ENCODE results near the gene RSPO4.
"Not testable (repeated sequence)": the region's sequence is repeated elsewhere in the genome, so short reads cannot be mapped to it uniquely, and the experiment has no call there.

RSPO4 gene

DNA sequence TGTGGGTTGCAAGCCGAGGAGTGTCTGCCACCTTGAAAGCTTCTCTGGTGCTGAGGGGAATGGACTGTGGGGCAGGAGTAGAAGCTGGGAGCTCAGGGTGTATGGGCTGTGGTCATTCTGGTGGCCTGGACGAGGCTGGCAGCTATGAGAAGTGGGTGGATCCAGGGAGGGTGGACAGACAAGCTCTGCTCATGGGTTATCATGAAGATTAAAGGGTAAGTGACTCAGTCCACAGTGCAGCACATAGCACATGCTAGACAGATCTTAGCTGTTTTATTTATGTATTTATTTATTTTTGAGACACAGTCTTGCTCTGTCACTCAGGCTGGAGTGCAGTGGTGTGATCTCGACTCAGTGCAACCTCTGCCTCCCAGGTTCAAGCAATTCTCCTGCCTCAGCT lies 13.8 kb downstream of the RSPO4 start:
- peaks cover 55% of the 10 kb centered on the region for H3K27me3 ChIP-seq (ENCODE audit: insufficient read depth, low read length)
- no peak overlapping the region for H2AFZ ChIP-seq (ENCODE audit: low read length, unreplicated experiment)
- peaks cover 5% of the 10 kb centered on the region for H3K4me1 ChIP-seq (ENCODE audit: control insufficient read depth, insufficient read depth, low read length, unreplicated experiment)
- H3K79me2 ChIP-seq (ENCODE audit: control insufficient read depth, insufficient read depth, low read length, unreplicated experiment): no peaks in the 10 kb centered on the region
- H3K4me3 ChIP-seq (ENCODE audit: low read depth, low read length): no peak overlapping the region
- H3K36me3 ChIP-seq (ENCODE audit: insufficient read depth, low read length): no peaks in the 10 kb centered on the region
- no peak overlapping the region for H3K27ac ChIP-seq (ENCODE audit: low read depth, low read length)

DNA sequence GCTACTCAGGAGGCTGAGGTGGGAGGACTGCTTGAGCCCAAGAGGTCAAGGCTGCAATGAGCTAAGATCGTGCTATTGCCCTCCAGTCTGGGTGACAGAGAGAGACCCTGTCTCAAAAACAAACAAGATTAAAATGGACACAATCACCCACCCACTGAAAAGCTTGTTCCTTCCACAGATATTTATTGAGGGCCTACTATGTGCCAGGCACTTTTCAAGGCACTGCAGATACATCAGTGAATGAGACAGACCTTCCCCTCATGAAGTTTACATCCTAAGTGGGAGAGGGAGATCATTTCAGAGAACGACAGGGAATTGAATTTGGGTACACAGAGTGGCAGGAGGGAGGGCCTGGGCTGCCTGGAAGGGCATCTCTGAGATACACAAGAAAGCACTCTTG lies 14.4 kb downstream of the RSPO4 start:
- Histone ChIP-seq H3K4me3 (ENCODE audit: low read depth, low read length) (no peak overlapping the region), H3K79me2 (ENCODE audit: control insufficient read depth, insufficient read depth, low read length, unreplicated experiment) (no peaks in the 10 kb centered on the region), H3K27me3 (ENCODE audit: insufficient read depth, low read length) (peaks cover 56% of the 10 kb centered on the region), H3K27ac (ENCODE audit: low read depth, low read length) (no peak overlapping the region), H3K36me3 (ENCODE audit: insufficient read depth, low read length) (no peaks in the 10 kb centered on the region), H2AFZ (ENCODE audit: low read length, unreplicated experiment) (no peak overlapping the region), H3K4me1 (ENCODE audit: control insufficient read depth, insufficient read depth, low read length, unreplicated experiment) (peaks cover 5% of the 10 kb centered on the region)

DNA sequence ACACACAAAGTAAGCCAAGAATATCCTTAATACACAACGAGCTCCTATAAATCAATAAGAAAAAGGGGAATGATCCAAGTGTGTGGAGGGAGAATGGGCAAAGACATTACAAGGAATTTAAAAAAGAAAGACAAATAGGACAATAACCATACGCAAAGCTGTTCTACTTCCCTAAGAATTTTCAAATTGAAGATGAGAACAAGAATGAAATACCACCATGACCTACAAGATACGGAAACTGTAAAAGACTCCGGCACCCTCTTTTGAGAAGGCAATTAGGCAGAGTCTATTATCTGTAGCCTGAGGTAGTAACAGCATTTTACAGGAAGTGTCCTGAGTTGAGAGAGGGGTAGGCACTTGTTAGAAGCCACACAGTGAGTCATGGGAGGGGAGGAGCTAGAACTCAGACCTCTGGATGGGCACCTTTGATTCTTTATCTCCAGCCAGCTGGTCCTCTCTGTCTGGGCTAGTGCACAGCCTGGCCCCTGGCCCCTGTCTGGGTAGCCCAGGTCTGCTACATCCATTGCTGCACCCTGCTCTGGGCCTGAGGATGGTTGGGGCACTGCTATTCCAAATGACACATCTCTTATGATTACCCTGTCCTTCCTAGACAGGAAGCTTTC lies 15.3 kb downstream of the RSPO4 start:
- peaks cover 5% of the 10 kb centered on the region for H3K4me1 ChIP-seq (ENCODE audit: control insufficient read depth, insufficient read depth, low read length, unreplicated experiment)
- peaks cover 62% of the 10 kb centered on the region for H3K27me3 ChIP-seq (ENCODE audit: insufficient read depth, low read length)
- no peak overlapping the region for H2AFZ ChIP-seq (ENCODE audit: low read length, unreplicated experiment)

DNA sequence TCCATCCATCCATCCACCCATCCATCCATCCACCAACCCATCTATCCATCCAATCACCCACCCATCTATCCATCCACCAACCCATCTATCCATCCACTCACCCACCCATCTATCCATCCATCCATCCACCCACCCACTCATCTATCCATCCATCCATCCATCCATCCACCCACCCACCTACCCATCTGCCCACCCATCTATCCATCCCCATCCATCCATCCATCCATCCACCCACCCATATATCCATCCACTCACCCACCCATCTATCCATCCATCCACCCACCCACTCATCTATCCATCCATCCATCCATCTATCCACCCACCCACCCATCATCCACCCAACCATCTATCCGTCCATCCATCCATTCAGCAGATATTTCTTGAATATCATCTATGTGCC lies 17.1 kb downstream of the RSPO4 start:
- H3K27me3 ChIP-seq (ENCODE audit: insufficient read depth, low read length): peaks cover 63% of the 10 kb centered on the region
- not testable (repeated sequence) for H3K4me3 ChIP-seq (ENCODE audit: low read depth, low read length); H3K36me3 ChIP-seq (ENCODE audit: insufficient read depth, low read length); H3K27ac ChIP-seq (ENCODE audit: low read depth, low read length); H2AFZ ChIP-seq (ENCODE audit: low read length, unreplicated experiment); H3K4me1 ChIP-seq (ENCODE audit: control insufficient read depth, insufficient read depth, low read length, unreplicated experiment); H3K79me2 ChIP-seq (ENCODE audit: control insufficient read depth, insufficient read depth, low read length, unreplicated experiment)

More for the DNA sequence above, 15.3 kb downstream of the RSPO4 start:
- Histone ChIP-seq H3K79me2 (ENCODE audit: control insufficient read depth, insufficient read depth, low read length, unreplicated experiment) (no peaks in the 10 kb centered on the region), H3K27ac (ENCODE audit: low read depth, low read length) (no peak overlapping the region), H3K36me3 (ENCODE audit: insufficient read depth, low read length) (no peaks in the 10 kb centered on the region), H3K4me3 (ENCODE audit: low read depth, low read length) (no peak overlapping the region)

DNA sequence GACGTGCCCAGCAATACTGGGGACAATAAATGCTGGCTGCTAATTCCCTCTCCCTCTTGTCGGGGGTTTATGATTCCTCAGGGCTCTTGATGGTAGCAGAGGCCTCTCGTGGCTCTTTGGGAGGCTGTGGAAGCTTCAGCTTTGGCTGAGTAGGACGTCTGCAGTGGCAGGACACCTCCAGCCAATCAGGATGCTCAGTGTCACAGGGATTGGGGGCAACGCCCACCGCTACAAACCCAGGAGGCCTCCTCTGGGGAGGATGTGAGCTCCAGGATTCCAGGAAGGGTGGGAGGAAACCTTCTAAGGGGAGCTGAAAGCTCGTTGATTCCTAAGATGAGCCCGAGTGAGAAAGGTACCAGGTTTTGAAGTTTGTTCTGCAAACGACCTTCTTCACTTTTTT lies 19.4 kb downstream of the RSPO4 start:
- no peaks in the 10 kb centered on the region for H3K79me2 ChIP-seq (ENCODE audit: control insufficient read depth, insufficient read depth, low read length, unreplicated experiment)
- no peaks in the 10 kb centered on the region for H3K36me3 ChIP-seq (ENCODE audit: insufficient read depth, low read length)
- H3K4me3 ChIP-seq (ENCODE audit: low read depth, low read length): no peak overlapping the region
- H3K27ac ChIP-seq (ENCODE audit: low read depth, low read length): no peak overlapping the region
- H2AFZ ChIP-seq (ENCODE audit: low read length, unreplicated experiment): no peak overlapping the region
- no peaks in the 10 kb centered on the region for H3K4me1 ChIP-seq (ENCODE audit: control insufficient read depth, insufficient read depth, low read length, unreplicated experiment)
- peaks cover 75% of the 10 kb centered on the region for H3K27me3 ChIP-seq (ENCODE audit: insufficient read depth, low read length)

DNA sequence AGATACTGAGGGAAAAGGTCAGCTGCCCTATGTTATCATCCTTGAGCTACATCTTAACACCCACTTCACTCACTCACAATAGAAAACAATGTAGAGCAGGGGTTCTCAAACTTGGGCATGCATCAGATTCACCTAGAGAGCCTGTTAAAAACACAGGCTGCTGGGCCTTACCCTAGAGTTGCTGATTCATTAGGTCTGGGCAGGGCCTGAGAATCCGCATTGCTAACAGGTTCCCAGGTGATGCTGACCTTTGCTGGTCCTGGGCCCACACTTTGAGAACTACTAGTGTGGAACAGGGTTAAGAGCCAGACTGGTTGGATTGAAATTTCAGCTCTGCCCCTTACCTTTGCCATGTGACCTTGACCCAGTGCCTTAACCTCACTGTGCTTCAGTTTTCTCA lies 25.1 kb downstream of the RSPO4 start:
- H3K4me3 ChIP-seq (ENCODE audit: low read depth, low read length): no peak overlapping the region
- no peak overlapping the region for H3K27ac ChIP-seq (ENCODE audit: low read depth, low read length)
- peaks cover 48% of the 10 kb centered on the region for H3K27me3 ChIP-seq (ENCODE audit: insufficient read depth, low read length)
- no peaks in the 10 kb centered on the region for H3K36me3 ChIP-seq (ENCODE audit: insufficient read depth, low read length)
- peaks cover 5% of the 10 kb centered on the region for H3K4me1 ChIP-seq (ENCODE audit: control insufficient read depth, insufficient read depth, low read length, unreplicated experiment)
- no peaks in the 10 kb centered on the region for H3K79me2 ChIP-seq (ENCODE audit: control insufficient read depth, insufficient read depth, low read length, unreplicated experiment)
- H2AFZ ChIP-seq (ENCODE audit: low read length, unreplicated experiment): no peak overlapping the region

DNA sequence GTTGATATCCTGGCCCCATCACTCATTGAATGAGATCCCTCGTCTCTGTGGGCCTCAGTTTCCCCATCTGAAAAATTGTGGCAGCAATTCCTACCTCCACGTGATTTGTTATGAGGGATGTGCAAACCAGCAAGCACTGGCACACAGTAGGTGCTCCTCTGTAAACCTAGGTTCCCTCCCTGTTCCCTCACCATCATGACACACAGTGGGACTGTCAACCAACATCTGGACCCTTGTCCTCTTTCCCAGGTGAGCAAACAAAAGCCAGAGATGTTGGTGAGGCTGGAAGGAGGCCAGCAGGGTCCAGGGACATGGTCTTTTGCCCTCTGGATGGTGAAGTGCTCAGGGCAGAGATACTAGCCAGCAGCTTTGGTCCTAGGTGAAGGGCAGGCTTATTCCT lies 26.1 kb downstream of the RSPO4 start:
- peaks cover 5% of the 10 kb centered on the region for H3K4me1 ChIP-seq (ENCODE audit: control insufficient read depth, insufficient read depth, low read length, unreplicated experiment)
- H2AFZ ChIP-seq (ENCODE audit: low read length, unreplicated experiment): no peak overlapping the region
- H3K4me3 ChIP-seq (ENCODE audit: low read depth, low read length): no peak overlapping the region
- H3K27me3 ChIP-seq (ENCODE audit: insufficient read depth, low read length): peaks cover 45% of the 10 kb centered on the region
- no peak overlapping the region for H3K27ac ChIP-seq (ENCODE audit: low read depth, low read length)
- no peaks in the 10 kb centered on the region for H3K36me3 ChIP-seq (ENCODE audit: insufficient read depth, low read length)
- H3K79me2 ChIP-seq (ENCODE audit: control insufficient read depth, insufficient read depth, low read length, unreplicated experiment): no peaks in the 10 kb centered on the region

DNA sequence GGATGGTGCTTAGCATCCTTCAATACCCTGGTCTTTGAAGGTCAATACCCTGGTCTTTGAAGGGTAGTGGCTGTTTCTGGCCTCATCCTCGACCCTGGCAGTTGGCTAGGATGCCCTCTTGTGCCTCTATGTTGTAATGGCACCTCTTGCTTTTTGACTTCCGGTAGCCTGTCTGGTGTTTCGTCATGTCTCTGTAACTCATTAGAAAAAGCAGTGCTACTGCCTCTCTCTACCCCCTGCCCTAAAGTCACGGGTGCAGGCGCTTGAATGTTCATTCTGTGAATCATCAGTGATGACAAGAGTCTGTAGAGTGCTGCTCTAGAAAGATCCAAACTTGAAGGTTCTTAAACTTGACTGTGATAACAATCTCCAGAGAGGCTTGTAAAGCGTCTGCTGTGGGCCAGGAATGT lies 28.3 kb downstream of the RSPO4 start:
- peaks cover 35% of the 10 kb centered on the region for H3K27me3 ChIP-seq (ENCODE audit: insufficient read depth, low read length)
- no peak overlapping the region for H3K4me3 ChIP-seq (ENCODE audit: low read depth, low read length)
- no peaks in the 10 kb centered on the region for H3K36me3 ChIP-seq (ENCODE audit: insufficient read depth, low read length)

DNA sequence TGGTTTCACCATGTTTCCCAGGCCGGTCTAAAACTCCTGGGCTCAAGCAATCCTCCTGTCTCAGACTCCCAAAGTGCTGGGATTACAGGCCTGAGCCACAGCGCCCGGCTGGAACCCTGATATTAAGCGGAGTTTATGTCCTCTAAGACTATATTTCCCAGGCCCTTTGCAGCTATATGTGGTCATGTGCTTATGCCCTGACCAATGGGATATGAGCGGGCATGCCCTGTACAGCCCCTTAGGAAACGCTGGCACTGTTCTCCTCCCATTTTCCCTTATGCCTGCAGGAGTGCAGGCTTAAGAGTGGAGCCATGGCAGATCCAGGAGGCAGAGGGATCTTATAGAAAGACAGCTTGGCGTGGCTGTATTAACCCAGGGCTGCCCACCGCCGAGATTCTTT lies 29.9 kb downstream of the RSPO4 start:
- H3K79me2 ChIP-seq (ENCODE audit: control insufficient read depth, insufficient read depth, low read length, unreplicated experiment): no peaks in the 10 kb centered on the region
- H3K4me3 ChIP-seq (ENCODE audit: low read depth, low read length): no peak overlapping the region
- no peaks in the 10 kb centered on the region for H3K36me3 ChIP-seq (ENCODE audit: insufficient read depth, low read length)
- peaks cover 39% of the 10 kb centered on the region for H3K27me3 ChIP-seq (ENCODE audit: insufficient read depth, low read length)
- H2AFZ ChIP-seq (ENCODE audit: low read length, unreplicated experiment): no peak overlapping the region
- H3K4me1 ChIP-seq (ENCODE audit: control insufficient read depth, insufficient read depth, low read length, unreplicated experiment): peaks cover 5% of the 10 kb centered on the region
- H3K27ac ChIP-seq (ENCODE audit: low read depth, low read length): no peak overlapping the region

More for the DNA sequence above, 28.3 kb downstream of the RSPO4 start:
- H3K27ac ChIP-seq (ENCODE audit: low read depth, low read length): no peak overlapping the region
- H2AFZ ChIP-seq (ENCODE audit: low read length, unreplicated experiment): no peak overlapping the region
- H3K4me1 ChIP-seq (ENCODE audit: control insufficient read depth, insufficient read depth, low read length, unreplicated experiment): peaks cover 5% of the 10 kb centered on the region
- H3K79me2 ChIP-seq (ENCODE audit: control insufficient read depth, insufficient read depth, low read length, unreplicated experiment): no peaks in the 10 kb centered on the region

DNA sequence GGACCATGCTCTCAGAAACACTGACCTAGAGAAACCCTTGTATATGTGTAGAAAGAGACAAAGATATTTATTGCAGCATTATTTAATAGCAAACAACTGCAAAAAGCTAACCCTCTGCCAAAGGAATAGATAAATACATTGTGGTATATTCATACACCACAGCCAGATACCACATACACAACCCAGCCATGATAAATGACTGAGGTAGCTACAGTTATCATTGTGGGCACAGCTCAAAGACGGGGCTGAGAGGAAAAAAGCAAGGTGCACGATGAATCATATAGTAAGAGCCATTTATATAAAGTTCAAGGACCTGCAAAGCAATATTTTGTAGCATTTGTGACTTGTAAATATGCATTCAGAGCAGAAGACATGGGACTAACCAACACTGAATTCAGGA lies 30.8 kb downstream of the RSPO4 start:
- Histone ChIP-seq H3K27ac (ENCODE audit: low read depth, low read length) (no peak overlapping the region), H3K27me3 (ENCODE audit: insufficient read depth, low read length) (peaks cover 48% of the 10 kb centered on the region), H3K4me1 (ENCODE audit: control insufficient read depth, insufficient read depth, low read length, unreplicated experiment) (peaks cover 5% of the 10 kb centered on the region), H3K36me3 (ENCODE audit: insufficient read depth, low read length) (no peaks in the 10 kb centered on the region), H2AFZ (ENCODE audit: low read length, unreplicated experiment) (no peak overlapping the region), H3K4me3 (ENCODE audit: low read depth, low read length) (no peak overlapping the region), H3K79me2 (ENCODE audit: control insufficient read depth, insufficient read depth, low read length, unreplicated experiment) (no peaks in the 10 kb centered on the region)

DNA sequence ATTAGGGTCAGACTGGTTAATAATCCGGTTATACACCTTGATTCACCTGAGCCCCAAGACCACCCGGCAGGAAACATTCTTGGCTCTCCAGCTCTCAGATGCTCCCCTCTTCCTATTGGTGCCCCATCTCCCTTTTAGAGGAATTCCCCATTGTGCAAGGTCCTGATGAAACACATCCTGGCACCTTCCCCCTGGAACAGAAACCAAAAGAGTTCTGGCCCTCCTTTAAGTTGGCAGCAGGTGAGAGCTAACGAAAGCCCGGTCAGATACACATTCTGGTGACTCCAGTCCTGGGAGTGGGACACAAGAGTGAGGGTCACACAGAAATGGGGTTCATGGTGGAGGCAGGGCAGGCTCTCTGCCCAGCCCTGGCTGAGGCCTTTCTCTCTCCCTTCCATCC lies 32.2 kb downstream of the RSPO4 start:
- H3K27me3 ChIP-seq (ENCODE audit: insufficient read depth, low read length): peaks cover 52% of the 10 kb centered on the region

More for the DNA sequence above, 32.2 kb downstream of the RSPO4 start:
- H3K36me3 ChIP-seq (ENCODE audit: insufficient read depth, low read length): no peaks in the 10 kb centered on the region
- H3K4me1 ChIP-seq (ENCODE audit: control insufficient read depth, insufficient read depth, low read length, unreplicated experiment): peaks cover 5% of the 10 kb centered on the region
- no peak overlapping the region for H3K4me3 ChIP-seq (ENCODE audit: low read depth, low read length)
- no peak overlapping the region for H2AFZ ChIP-seq (ENCODE audit: low read length, unreplicated experiment)
- no peaks in the 10 kb centered on the region for H3K79me2 ChIP-seq (ENCODE audit: control insufficient read depth, insufficient read depth, low read length, unreplicated experiment)
- H3K27ac ChIP-seq (ENCODE audit: low read depth, low read length): no peak overlapping the region

Data from ACC112 (cell line).